Activated naive CD4-positive, alpha-beta T cell treated with anti-CD3 and anti-CD28 coated beads, Interleukin-2, amount 10 ng/mL, durations not matched to agents 7 days and 5 days (primary cell): ENCODE results near the gene IGFL1.
"Not testable (repeated sequence)": the region's sequence is repeated elsewhere in the genome, so short reads cannot be mapped to it uniquely, and the experiment has no call there.

Source experiments
- CTCF ChIA-PET: fragments of 350-600 bp; sonication (Branson Sonifier 250); formaldehyde crosslinking; loops from one replicate; lab custom pipeline; 2021; ENCODE audit warnings: antibody characterized with exemption; lab: Charles Lee
- DNase-seq: peaks from one replicate; pipeline ENCODE4 v3.0.0-alpha.2; 2020
- H3K27ac Mint-ChIP-seq: one replicate; pipeline ENCODE4 v1.8.0; 2021; ENCODE audit warnings: mild to moderate bottlenecking, moderate library complexity, mixed read lengths
- H3K27me3 Mint-ChIP-seq: one replicate; pipeline ENCODE4 v1.8.0; 2021; ENCODE audit warnings: mild to moderate bottlenecking, mixed read lengths
- H3K36me3 Mint-ChIP-seq: one replicate; pipeline ENCODE4 v1.8.0; 2021; ENCODE audit warnings: mixed read lengths
- H3K4me1 Mint-ChIP-seq: one replicate; pipeline ENCODE4 v1.8.0; 2021; ENCODE audit warnings: mixed read lengths
- H3K4me3 Mint-ChIP-seq: one replicate; pipeline ENCODE4 v1.8.0; 2021; ENCODE audit warnings: mild to moderate bottlenecking, moderate library complexity, mixed read lengths
- H3K9me3 Mint-ChIP-seq: one replicate; pipeline ENCODE4 v1.8.0; 2021; ENCODE audit warnings: mixed read lengths

IGFL1 gene

GRCh38 chr19:46225558-46226004 is 4.0 kb upstream of the IGFL1 start:
- peaks cover 41% of the 10 kb centered on the region for H3K27me3 Mint-ChIP-seq
- no peaks in the 10 kb centered on the region for H3K9me3 Mint-ChIP-seq
- peaks cover 8% of the 10 kb centered on the region for H3K4me1 Mint-ChIP-seq
- peak; percentile 24 for DNase-seq
- H3K27ac Mint-ChIP-seq, result no peak overlapping the region
- no peak overlapping the region for H3K4me3 Mint-ChIP-seq
- CTCF ChIA-PET, result interaction anchor here (0.7 kb wide), 1 partner anchor 29 kb away, joined by 4 read pairs; no protein-coding TSS in a partner anchor
- no peaks in the 10 kb centered on the region for H3K36me3 Mint-ChIP-seq

GRCh38 chr19:46226438-46226973 is 3.0 kb upstream of the IGFL1 start:
- Mint-ChIP-seq H3K27me3 (peaks cover 41% of the 10 kb centered on the region), H3K36me3 (no peaks in the 10 kb centered on the region), H3K9me3 (no peaks in the 10 kb centered on the region), H3K4me1 (peaks cover 8% of the 10 kb centered on the region), H3K27ac (no peak overlapping the region), H3K4me3 (no peak overlapping the region)
- CTCF ChIA-PET, result no interaction called here
- DNase-seq, result no peak

DNA sequence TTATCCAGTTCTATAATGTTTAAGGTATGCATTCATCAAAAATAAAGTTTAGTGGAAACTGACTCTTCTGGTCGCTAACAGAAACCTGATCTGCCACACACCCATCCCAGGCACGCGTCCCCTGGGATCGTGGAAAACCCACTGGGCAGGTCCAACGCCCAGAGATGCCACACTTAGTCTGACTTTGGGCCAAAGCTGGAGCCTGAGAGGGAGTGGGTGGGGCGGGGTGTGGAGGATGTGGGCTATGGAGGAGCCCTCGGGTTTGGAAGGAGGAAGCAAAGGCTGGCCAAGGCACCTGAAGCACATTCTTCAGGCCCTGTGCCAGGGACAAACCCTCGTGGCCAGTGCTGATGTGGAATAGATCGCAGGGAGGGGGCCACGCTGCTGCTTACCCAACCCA is 2.5 kb downstream of the IGFL1 start:
- Mint-ChIP-seq H3K9me3 (no peaks in the 10 kb centered on the region), H3K27me3 (peaks cover 28% of the 10 kb centered on the region), H3K36me3 (no peaks in the 10 kb centered on the region), H3K27ac (no peak overlapping the region), H3K4me3 (no peak overlapping the region), H3K4me1 (no peaks in the 10 kb centered on the region)
- no peak for DNase-seq
- CTCF ChIA-PET, result interaction anchor here (0.6 kb wide), 1 partner anchor 23 kb away, joined by 3 read pairs; no protein-coding TSS in a partner anchor

DNA sequence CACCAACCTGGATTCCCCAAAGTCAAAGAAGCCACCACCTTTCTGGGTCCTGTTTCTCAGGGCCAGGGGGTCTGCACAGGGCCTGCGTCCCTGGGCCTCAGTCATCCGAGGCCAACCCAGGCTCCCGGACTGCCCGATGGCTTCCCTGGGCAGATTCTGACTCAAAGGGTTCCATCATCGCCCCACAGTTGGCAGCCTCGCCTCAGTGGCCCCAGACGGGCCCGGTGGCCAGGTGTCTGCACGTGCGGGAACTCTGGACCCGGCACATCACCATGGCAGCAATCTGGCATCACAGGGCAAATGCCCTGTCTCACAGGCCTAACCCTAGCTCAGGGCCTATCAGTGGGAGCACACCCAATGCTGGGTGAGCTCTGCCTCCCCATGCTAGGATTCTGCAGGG is 2.9 kb downstream of the IGFL1 start:
- Mint-ChIP-seq H3K9me3 (no peaks in the 10 kb centered on the region), H3K4me1 (no peaks in the 10 kb centered on the region), H3K36me3 (no peaks in the 10 kb centered on the region), H3K27me3 (peaks cover 24% of the 10 kb centered on the region), H3K27ac (no peak overlapping the region), H3K4me3 (no peak overlapping the region)
- CTCF ChIA-PET, result no interaction called here
- no peak for DNase-seq

DNA sequence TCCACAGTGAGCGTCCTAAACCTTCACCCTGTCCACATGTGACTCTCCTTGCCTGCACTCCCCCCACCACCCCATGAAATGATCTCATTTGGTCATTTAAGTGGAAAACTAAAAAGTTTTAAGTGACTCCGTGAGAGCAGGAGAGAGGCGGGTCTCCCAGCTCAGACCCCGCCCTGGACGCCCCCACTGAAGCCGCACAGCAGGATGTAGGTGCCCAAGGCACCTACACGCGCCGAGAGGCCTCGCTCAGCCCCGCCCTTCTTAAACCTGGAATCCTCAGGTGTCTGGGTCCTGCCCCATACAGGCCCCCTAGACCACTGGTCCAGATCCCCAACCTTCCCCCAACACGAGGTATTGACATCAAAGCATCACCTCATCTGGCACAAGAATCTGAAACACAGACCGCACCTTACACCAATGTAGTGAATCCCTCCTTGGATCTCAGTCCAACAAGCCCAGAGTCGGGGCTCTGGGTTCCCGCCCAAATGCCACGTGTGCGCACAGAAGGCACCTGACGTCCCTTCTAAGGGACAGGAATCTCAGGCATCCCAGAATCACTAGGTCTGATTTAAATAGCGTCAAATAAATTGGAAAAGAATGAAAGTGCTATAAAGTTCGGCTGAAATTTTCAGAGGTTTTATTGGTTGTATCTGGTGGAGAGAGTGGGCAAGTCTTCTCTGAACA is 3.5 kb downstream of the IGFL1 start:
- Mint-ChIP-seq H3K9me3 (no peaks in the 10 kb centered on the region), H3K27ac (no peak overlapping the region), H3K27me3 (peaks cover 24% of the 10 kb centered on the region), H3K4me1 (no peaks in the 10 kb centered on the region), H3K36me3 (no peaks in the 10 kb centered on the region), H3K4me3 (no peak overlapping the region)
- CTCF ChIA-PET, result no interaction called here
- DNase-seq, result no peak

DNA sequence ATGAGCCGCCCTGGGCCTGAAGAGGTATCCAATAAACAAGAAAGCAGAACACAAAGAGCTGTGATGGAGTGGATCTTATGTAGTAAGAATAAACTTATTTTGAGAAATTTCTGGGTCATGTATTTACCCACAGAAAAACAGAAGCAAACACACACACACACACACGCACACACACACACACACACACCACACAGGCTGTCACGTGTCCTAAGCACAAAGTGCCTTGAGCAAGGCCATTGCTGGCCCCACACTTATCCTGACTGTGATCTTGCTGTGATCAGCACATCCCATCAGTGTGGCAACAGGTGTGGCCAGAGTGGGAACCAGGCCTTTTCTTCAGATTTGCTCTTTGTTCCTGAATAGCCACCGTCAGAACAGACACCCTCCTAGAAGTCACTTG is 4.3 kb downstream of the IGFL1 start:
- peaks cover 18% of the 10 kb centered on the region for H3K27me3 Mint-ChIP-seq
- H3K27ac Mint-ChIP-seq, DNase-seq, CTCF ChIA-PET, H3K36me3 Mint-ChIP-seq, H3K4me1 Mint-ChIP-seq, H3K4me3 Mint-ChIP-seq, H3K9me3 Mint-ChIP-seq: not testable (repeated sequence)

DNA sequence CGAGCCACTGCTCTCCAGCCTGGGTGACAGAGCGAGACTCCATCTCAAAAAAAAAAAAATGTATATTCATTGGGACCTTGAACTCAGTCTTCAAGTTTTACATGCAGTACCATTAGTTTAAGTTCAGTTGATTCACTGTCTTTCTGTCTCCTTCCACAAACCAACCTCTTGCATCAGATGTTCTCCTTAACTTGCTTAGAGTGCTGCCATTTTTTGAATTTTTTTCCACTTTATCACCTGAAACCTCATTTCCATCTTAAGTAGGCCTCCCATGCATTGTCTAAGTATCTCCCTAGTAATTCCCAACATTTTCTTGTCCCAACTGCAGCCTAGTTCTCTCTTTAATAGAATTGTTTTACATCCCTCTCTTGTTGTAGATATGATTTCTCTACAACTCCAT is 8.6 kb downstream of the IGFL1 start:
- H3K36me3 Mint-ChIP-seq, CTCF ChIA-PET, H3K4me1 Mint-ChIP-seq, DNase-seq, H3K9me3 Mint-ChIP-seq, H3K4me3 Mint-ChIP-seq, H3K27ac Mint-ChIP-seq: not testable (repeated sequence)
- H3K27me3 Mint-ChIP-seq, result peaks cover 19% of the 10 kb centered on the region

DNA sequence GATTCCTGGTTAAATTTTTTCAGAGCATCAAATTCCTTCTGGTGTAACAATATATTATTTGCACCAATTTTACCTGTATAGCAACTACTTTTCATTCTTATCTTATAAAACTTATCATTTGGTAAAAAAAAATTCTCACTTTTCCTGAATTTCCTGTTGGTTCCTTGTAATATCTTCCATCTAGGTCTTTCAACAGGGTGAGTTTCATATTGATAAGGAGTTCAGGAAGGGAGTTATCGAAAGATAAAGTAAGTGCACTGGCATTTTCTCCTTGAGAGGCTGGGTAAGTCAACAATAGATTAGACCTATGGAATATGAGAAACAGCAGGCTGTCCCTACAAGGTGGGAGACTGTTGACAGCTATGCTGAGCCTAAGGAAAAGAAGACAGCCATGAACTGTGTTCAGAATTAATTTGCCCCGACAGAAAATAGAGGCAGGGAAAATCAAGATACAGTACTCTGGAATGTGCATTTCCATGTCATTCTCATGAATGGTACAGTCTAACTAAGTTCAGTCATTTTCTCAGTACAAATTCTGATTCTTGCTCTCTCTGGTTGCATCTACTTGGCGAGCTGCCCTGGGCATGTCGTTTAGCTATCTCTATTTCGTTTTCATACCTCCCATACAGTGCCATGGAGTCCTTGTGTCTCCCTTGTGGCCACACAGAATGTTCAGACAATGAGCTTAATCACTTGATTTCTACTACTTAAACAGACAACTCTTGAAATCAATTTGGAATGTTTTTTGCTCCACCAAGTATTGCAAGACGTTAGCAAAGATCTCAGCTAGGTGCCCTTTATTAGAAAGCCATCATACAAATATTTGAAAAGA is 9.9 kb downstream of the IGFL1 start:
- no peaks in the 10 kb centered on the region for H3K4me1 Mint-ChIP-seq
- H3K27ac Mint-ChIP-seq, result no peak overlapping the region
- DNase-seq, result no peak
- H3K4me3 Mint-ChIP-seq, result no peak overlapping the region
- H3K27me3 Mint-ChIP-seq, result peaks cover 23% of the 10 kb centered on the region
- no peaks in the 10 kb centered on the region for H3K9me3 Mint-ChIP-seq
- CTCF ChIA-PET, result interaction anchor here (1.0 kb wide), 1 partner anchor 10 kb away, joined by 3 read pairs; the partner anchor contains the start of gene IGFL1
- H3K36me3 Mint-ChIP-seq, result no peaks in the 10 kb centered on the region

DNA sequence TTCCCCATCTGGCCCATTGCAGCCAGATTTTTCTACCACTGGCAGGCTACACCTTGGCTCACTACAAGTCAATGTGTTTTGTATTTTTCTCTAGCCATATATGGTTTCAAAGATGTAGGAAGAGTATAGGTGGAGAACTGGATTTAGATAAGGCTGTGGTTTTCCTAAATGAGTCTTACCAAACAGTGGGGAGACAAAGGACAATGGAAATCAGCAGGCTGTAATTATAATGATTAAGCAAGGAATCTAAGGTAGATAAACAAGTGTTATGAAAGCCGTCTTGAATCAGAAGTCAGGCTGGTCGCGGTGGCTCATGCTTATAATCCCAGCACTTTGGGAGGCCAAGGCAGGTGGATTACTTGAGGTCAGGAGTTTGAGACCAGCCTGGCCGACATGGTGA is 11.2 kb downstream of the IGFL1 start:
- H3K36me3 Mint-ChIP-seq, result no peaks in the 10 kb centered on the region
- H3K4me1 Mint-ChIP-seq, result no peaks in the 10 kb centered on the region
- no peak overlapping the region for H3K4me3 Mint-ChIP-seq
- DNase-seq, result no peak
- H3K27ac Mint-ChIP-seq, result no peak overlapping the region
- H3K27me3 Mint-ChIP-seq, result peaks cover 31% of the 10 kb centered on the region
- CTCF ChIA-PET, result no interaction called here
- H3K9me3 Mint-ChIP-seq, result no peaks in the 10 kb centered on the region

DNA sequence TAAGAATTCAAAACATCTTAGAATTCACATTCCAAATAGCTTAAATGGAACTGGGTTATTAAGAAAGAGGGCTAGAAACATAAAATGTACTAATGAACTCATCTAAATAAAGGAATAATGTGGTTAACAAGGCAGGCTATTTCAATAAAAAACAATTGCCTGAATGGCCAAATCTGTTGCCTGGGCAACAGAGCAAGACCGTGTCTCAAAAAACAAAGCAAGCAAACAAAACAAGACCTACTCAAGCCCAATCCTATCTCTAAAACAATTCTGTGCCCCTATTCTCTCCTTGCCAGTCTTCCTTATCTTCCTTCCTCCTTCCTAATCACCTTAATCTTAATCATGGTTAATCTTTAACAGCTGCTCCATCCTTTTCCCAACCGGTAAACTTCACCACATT is 12.1 kb downstream of the IGFL1 start:
- Mint-ChIP-seq H3K27me3 (peaks cover 34% of the 10 kb centered on the region), H3K36me3 (no peaks in the 10 kb centered on the region), H3K4me3 (no peak overlapping the region), H3K9me3 (no peaks in the 10 kb centered on the region), H3K4me1 (no peaks in the 10 kb centered on the region), H3K27ac (no peak overlapping the region)
- no peak for DNase-seq
- CTCF ChIA-PET, result no interaction called here

DNA sequence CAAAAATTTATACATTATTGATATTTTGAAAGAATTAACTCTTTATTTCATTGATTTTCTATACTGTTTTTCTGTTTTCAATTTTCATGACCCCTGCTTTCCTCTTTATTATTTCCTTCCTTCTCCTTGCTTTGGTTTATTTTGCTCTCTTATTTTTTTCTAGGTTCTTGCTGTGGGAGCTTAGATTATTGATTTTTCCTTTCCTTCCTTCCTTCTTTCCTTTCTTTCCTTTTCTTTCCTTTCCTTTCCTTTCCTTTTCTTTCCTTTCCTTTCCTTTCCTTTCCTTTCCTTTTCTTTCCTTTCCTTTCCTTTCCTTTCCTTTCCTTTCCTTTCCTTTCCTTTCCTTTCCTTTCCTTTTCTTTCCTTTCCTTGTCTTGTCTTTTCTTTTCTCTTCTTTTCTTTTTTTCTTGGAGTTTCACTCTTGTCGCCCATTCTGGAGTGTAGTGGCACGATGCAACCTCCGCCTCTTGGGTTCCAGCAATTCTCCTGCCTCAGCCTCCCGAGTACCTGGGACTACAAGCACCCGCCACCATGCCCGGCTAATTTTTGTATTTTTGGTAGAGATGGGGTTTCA is 13.6 kb downstream of the IGFL1 start:
- peaks cover 39% of the 10 kb centered on the region for H3K27me3 Mint-ChIP-seq
- H3K36me3 Mint-ChIP-seq, CTCF ChIA-PET, H3K27ac Mint-ChIP-seq, H3K4me1 Mint-ChIP-seq, H3K4me3 Mint-ChIP-seq, H3K9me3 Mint-ChIP-seq, DNase-seq: not testable (repeated sequence)

- H3K27me3 Mint-ChIP-seq, result peaks cover 35% of the 10 kb centered on the region
- H3K9me3 Mint-ChIP-seq, result no peaks in the 10 kb centered on the region
- H3K27ac Mint-ChIP-seq, result no peak overlapping the region
- H3K36me3 Mint-ChIP-seq, result no peaks in the 10 kb centered on the region
- CTCF ChIA-PET, result interaction anchor here (1.0 kb wide), 1 partner anchor 15 kb away, joined by 3 read pairs; no protein-coding TSS in a partner anchor
- DNase-seq, result no peak
- H3K4me3 Mint-ChIP-seq, result no peak overlapping the region
- no peaks in the 10 kb centered on the region for H3K4me1 Mint-ChIP-seq
These were observed 20.7 kb downstream of the IGFL1 start for GRCh38 chr19:46250076-46250735.

DNA sequence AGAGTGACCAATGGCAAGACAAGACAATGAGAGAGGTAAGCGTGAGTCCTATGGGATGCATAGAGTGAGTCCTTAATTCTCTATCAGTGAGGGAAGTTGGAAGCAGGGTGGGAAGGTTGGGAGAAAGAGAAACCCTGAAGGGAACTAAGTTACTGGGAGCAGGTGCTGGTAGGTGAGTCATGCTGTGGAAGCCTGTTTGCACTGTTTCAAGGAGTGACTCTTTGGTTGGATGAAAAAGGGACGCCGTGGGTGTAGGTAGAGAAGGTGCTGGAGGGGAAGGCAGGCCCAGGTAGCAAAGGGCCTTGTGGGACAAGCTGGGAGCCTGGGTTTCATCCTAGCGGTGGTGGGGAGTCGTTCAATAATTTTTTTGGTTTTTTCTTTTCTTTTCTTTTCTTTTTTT is 21.9 kb downstream of the IGFL1 start:
- peaks cover 31% of the 10 kb centered on the region for H3K27me3 Mint-ChIP-seq
- H3K9me3 Mint-ChIP-seq, result no peaks in the 10 kb centered on the region
- DNase-seq, result no peak
- H3K4me1 Mint-ChIP-seq, result no peaks in the 10 kb centered on the region
- CTCF ChIA-PET, result no interaction called here
- no peaks in the 10 kb centered on the region for H3K36me3 Mint-ChIP-seq
- no peak overlapping the region for H3K27ac Mint-ChIP-seq
- H3K4me3 Mint-ChIP-seq, result no peak overlapping the region

DNA sequence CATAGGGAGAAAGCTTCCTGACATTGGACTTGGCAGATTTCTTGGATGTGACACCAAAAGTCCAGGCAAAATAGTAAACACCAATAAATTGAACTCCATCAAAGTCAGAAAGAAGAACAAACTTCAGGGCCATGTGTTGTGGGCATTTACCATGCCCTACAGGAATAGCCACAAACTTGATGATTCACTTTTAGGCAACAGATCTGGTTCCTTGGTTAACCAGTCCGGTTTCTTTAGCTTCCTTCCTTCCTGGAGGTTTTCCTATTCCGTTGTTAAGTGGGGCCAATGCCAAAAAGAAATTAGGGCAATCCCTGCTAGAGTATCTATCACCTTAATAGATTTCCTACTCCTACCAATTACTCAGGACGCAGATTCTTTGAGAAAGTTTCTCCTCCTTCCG is 25.2 kb downstream of the IGFL1 start:
- no peaks in the 10 kb centered on the region for H3K9me3 Mint-ChIP-seq
- no peak overlapping the region for H3K27ac Mint-ChIP-seq
- H3K4me3 Mint-ChIP-seq, result no peak overlapping the region
- CTCF ChIA-PET, result interaction anchor here (1.2 kb wide), 1 partner anchor 29 kb away, joined by 4 read pairs; no protein-coding TSS in a partner anchor
- peaks cover 42% of the 10 kb centered on the region for H3K27me3 Mint-ChIP-seq
- no peak for DNase-seq
- H3K4me1 Mint-ChIP-seq, result no peaks in the 10 kb centered on the region
- no peaks in the 10 kb centered on the region for H3K36me3 Mint-ChIP-seq
